COLO668 (cell line): Measurements from ENCODE around the gene IQCC.
A peak's percentile ranks its signal among the peaks of the same experiment; 100 is the strongest.

Source experiments
- DNase-seq: peaks from one replicate; lab custom pipeline; 2025; ENCODE audit not compliant: unreplicated experiment; lab: John Stamatoyannopoulos, UW

The IQCC gene

DNA sequence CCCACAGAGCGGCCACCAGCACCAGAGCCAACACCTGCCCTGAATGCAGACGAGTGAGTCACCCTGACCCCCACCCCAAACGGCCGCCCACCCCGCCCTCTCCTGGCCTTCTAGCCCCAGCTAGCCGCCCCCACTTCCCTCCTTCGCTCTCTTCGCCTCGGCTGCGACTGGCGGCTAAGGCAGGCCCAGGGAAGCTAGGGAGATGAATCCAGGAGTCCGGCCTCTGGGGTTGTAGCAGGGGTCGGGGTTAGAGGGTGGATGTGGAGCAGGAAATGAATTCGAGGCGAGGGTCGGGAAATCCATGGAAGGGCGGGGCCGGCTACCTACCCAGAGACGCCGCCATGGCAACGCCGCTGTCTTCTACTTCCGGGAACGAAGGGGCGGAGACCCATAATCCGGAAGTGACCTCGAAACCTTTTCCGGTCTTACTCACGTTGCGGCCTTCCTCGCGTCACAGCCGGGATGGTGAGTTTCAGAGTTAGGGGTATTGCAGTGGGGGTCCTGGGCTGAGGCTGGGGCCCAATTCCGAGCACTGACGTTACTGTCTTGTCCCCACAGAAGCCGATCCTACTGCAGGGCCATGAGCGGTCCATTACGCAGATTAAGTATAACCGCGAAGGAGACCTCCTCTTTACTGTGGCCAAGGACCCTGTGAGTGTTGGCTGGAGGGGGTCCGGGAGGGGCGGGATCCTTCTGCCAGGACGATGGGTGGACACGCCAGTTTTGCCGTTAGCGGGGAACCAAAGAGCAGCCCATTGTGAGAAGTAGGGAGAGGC lies 16.7 kb downstream of the IQCC start, which contains the start of the genes EIF3I and TMEM234:
TSS of gene EIF3I (plus strand) at position 428 of the 776 bp plus-strand sequence. CDS start at position 463, 35 bp downstream.
TSS of gene TMEM234 (minus strand) at position 374 of the 776 bp plus-strand sequence. CDS start at position 343, 31 bp downstream.
- peak; percentile 99 for DNase-seq

DNA sequence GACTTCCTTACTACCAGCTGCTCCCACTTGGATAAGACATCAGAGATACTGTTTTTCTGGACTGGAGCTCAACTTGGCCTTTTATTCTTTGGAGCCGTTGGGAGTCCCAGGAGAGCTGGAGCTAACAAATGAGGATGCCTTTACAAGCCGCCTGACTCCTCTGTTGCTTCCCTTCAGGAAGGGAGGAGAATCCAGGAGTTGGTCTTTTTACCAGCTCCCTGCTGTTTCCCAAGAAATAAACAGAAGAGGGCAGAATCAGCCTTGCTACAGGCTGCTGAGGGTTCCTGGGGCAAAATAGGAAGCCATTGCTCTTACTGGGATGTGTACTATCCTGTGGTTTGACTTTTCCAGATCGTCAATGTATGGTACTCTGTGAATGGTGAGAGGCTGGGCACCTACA lies 18.2 kb downstream of the IQCC start:
- no peak for DNase-seq

- DNase-seq: no peak
Measured at GRCh38 chr1:32224285-32224684, 18.8 kb downstream of the IQCC start.

- no peak for DNase-seq
Measured at GRCh38 chr1:32228771-32229170, 23.3 kb downstream of the IQCC start.

GRCh38 chr1:32231843-32232432 lies 26.5 kb downstream of the IQCC start:
- no peak for DNase-seq

GRCh38 chr1:32232558-32233304 lies 27.3 kb downstream of the IQCC start:
- peak; percentile 41 for DNase-seq

DNA sequence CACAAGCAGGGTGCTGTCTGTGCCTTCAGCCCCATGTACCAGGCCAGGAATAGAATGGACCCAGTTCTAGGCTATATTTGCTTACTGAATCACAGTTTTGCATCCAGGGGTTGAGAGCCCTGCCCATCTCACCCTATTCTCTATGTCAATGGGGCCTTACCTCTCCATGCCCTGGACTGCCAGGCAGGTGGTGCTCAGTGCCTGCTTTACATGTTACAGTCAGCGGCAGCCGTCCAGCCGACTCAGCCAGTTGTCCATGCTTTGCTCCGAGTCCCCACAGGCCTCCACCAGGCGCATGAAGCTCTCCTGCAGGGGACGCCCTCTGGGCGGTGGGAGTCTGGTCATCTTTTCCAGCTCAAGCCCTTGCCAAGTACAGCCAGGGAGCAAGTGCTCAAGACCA lies 29.3 kb downstream of the IQCC start:
- no peak for DNase-seq

DNA sequence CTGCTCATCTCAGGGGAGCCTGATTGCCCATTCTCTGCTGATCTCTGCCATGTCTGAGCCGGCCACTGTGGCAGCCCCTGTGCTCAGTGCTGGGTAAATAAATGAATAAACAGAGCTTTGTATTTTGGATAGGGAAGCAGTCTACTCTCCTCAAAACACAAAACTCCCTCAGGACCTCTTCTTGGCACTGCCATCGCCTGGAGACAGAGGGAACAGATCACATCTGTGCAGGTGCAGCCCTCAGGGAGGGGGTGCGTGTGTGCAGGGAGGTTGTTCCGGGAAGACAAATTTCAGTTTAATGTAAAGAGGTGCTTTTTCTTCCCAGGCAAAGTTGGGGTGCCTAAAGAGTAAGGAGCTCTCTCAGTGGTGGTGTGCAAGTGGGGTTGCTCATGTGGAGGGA lies 33.9 kb downstream of the IQCC start:
- peak; percentile 78 for DNase-seq

GRCh38 chr1:32239790-32240139 lies 34.3 kb downstream of the IQCC start:
- DNase-seq: peak; percentile 80

DNA sequence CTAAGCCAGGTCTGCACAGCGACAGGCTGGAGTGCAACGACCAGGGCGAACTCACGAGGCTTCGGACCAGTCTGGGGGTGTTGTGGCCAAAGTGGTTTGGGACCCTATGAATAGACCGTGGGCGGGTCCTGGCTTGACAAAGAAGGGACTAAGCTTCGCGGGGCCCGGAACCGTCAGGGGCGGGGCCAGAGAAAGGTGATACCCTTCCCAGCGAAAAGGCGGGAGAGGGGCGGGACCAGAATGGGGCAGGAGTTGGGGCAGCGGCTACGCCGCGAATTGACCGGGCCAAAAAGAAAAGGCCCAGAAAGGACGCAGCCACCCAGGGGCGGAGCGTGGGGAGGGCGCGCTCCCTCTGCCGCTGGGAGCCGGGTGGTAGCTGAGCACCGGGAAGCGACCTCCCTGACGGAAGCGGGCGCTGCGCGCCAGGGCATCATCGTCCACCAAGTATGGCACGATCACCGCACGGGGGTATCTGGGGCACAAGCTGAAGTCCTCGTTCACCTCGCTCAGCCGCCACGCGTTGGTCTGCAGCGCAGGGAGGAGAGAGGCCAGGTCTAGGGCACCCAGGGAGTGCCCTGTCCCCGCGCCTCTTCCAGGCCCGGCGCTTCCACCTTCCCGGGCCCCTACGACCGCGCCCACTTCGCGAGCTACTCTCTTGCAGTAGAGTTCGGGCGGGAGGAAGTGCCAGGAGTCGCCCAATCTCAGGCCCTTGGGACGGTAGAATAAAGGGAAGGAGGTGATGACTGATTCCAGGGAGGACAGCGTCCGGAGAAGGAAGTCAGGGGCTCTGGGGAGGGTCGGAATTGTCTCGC lies 34.9 kb downstream of the IQCC start:
- DNase-seq: peak; percentile 99

- peak; percentile 97 for DNase-seq
Measured at GRCh38 chr1:32241001-32241763, 35.7 kb downstream of the IQCC start.

GRCh38 chr1:32242341-32242851 lies 36.9 kb downstream of the IQCC start:
- DNase-seq: peak; percentile 58

DNA sequence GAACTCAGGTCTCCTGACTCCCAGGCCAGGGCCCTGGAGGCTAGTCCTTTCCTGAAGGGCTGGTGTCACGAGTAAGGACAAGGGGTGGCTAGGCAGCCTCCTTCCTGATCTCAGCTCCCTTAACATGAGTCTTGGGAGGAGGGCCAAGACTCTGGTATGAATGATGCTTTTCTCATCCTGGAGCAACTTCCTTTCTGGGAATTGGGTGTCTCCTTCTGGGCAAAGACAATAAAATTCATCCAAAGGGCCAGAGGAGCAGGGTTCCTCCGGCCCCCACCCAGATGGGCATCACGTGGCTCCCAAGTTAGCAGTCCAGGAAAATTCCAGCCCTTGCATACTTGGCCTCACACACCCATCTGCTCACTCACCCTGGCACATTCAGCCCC lies 41.4 kb downstream of the IQCC start, which contains the start of gene FAM167B:
TSS of gene FAM167B (plus strand) at position 335 of the 386 bp plus-strand sequence. CDS start 200 bp downstream, outside the sequence.
- DNase-seq: no peak

GRCh38 chr1:32247452-32247851 lies 42.0 kb downstream of the IQCC start:
- DNase-seq: no peak

DNA sequence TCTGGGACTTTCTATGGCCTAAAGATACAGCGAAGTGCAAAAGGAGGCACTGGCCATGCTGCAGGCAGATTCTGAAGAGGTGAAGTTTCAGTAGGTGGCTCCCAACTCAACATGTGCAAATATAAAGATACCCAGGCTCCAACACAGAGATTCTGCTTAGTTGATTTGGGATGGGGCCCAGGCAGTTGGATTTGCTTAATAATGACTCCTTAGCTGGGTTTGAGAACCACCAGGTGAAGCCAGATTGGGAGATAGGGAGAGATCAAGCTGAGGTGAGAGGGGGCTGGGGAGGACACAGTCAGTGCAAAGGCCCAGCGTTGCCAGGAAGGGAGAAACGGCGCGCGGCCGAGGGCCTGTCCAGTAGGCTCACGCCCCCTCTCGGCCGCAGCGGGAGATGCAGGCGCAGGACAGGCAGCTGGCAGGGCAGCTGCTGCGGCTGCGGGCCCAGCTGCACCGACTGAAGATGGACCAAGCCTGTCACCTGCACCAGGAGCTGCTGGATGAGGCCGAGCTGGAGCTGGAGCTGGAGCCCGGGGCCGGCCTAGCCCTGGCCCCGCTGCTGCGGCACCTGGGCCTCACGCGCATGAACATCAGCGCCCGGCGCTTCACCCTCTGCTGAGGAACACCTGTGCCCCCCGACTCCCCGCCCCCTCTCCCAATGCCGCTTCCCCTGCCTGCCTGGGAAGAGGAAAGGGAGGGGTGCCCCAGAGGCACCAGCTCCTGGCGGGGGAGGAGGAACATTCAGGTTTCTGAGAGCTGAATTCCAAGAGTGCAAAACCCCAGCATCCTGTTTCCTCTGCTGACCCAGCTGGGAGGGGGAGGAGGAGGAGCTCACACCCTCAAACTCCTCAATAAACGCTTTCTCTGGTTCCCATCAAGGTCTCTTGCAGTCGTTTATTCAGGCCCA lies 42.8 kb downstream of the IQCC start:
- peak; percentile 99 for DNase-seq

DNA sequence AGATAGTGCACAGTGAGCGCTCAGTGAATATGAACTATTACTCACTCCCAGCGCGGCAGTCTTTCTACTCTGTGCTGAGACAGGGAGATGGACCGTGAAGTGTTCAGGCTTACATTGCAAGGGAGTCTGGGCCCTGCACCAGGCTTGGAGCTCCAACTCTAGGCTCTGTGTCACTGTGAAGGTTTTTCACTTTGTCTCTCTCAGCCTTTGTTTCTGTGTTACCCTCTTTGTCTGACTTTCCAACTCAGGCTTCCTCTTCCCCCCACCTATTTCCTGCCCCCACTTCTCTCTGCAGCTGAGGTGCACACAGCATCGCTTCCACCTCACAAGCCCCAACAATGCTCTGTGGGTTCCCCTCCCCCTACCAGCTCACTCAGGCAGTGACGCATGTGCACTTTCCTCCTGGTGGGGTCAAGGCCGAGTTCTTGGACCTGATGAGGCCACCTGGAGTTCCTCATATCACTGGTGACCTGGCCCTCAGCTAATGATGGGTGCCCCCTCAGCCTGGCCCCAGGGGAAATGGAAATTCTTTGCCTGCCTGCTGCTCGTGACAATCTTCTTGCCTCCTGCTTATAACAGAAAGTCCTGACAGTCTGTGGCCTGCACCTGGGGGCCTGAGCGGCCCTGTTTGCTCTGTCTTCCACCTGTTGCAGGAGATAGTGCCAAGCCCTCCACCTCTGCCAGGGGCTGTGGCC lies 44.5 kb downstream of the IQCC start:
- no peak for DNase-seq

- DNase-seq: no peak
Measured at GRCh38 chr1:32250893-32251716, 45.6 kb downstream of the IQCC start, which contains the start of gene LCK. LCK (plus strand) TSS chr1:32251265; CDS start chr1:32274330, 23,065 bp downstream.
